ENCODE data around the gene PLPPR1. TPM values are rescaled to one million over a fixed set of nuclear protein-coding genes. Genes with fewer than 3 reads are reported as not detected.

Gene PLPPR1
- total RNA-seq, 6 experiments from 2014 or later = 1.4 to 5.4 (median 1.8) TPM

- Histone ChIP-seq H3K4me1 (peaks cover 0 to 18% (median 4%) of the 10 kb centered on the region in 4 donors), H3K4me3 (peak overlapping the region; percentile 60 to 71 (median 69)), H3K27me3 (no peaks in the 10 kb centered on the region), H3K27ac (peak overlapping the region in 2 of 3 donors; percentile 75 to 87), H3K9me3 (no peaks in the 10 kb centered on the region), H3K36me3 (no peaks in the 10 kb centered on the region)
- 3% methylated on average over 26 of the region's 38 CpGs for WGBS (ENCODE audit: insufficient coverage, low coverage, low lambda C conversion rate, missing lambda C conversion rate)
- ATAC-seq (peak; percentile 2 to 5 (median 3)), DNase-seq (peak in 2 of 3 donors; percentile 17 to 37)
- intact Hi-C loops (cut with DNase I) = no loop called here
- TF ChIP-seq, protein P1, sequence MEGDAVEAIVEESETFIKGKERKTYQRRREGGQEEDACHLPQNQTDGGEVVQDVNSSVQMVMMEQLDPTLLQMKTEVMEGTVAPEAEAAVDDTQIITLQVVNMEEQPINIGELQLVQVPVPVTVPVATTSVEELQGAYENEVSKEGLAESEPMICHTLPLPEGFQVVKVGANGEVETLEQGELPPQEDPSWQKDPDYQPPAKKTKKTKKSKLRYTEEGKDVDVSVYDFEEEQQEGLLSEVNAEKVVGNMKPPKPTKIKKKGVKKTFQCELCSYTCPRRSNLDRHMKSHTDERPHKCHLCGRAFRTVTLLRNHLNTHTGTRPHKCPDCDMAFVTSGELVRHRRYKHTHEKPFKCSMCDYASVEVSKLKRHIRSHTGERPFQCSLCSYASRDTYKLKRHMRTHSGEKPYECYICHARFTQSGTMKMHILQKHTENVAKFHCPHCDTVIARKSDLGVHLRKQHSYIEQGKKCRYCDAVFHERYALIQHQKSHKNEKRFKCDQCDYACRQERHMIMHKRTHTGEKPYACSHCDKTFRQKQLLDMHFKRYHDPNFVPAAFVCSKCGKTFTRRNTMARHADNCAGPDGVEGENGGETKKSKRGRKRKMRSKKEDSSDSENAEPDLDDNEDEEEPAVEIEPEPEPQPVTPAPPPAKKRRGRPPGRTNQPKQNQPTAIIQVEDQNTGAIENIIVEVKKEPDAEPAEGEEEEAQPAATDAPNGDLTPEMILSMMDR (IDR thresholded peaks at IDR 0.05) = no peak
- TF ChIP-seq POLR2A (IDR thresholded peaks at IDR 0.05) = no peak
Measured at GRCh38 chr9:101029315-101030085, 973 bp downstream of the PLPPR1 start.

DNA sequence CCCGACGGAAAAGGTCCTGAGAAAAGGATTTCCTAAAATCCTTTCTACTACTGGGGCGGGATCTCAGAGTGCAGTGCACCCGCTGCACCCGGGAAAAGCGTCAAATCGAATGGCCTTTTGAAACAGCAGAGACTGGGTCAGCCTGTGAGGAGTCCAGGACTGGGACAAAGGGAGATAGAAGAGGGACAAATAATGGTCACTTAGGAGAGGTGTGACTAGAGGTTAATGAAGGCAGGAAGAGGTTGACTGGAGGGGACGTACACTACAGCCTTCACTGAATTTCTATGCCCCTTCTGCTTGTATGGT, 1.5 kb downstream of the PLPPR1 start:
- WGBS (ENCODE audit: insufficient coverage, low coverage, low lambda C conversion rate, missing lambda C conversion rate) = 3% methylated on average over 7 of the region's 8 CpGs
- intact Hi-C loops (cut with DNase I) = no loop called here
- ATAC-seq = no peak

GRCh38 chr9:101032426-101032825, 3.9 kb downstream of the PLPPR1 start:
- Histone ChIP-seq H3K27ac (no peak overlapping the region), H3K4me3 (no peak overlapping the region), H3K27me3 (no peaks in the 10 kb centered on the region), H3K9me3 (no peaks in the 10 kb centered on the region), H3K36me3 (no peaks in the 10 kb centered on the region), H3K4me1 (peaks cover 0 to 10% (median 3%) of the 10 kb centered on the region in 4 donors)
- WGBS (ENCODE audit: insufficient coverage, low coverage, low lambda C conversion rate, missing lambda C conversion rate) = 86% methylated on average over 1 of the region's 1 CpG
- DNase-seq (no peak), ATAC-seq (no peak)
- intact Hi-C loops (cut with DNase I) = no loop called here
- TF ChIP-seq, protein P1 (IDR thresholded peaks at IDR 0.05) = no peak
- no peak for TF ChIP-seq POLR2A (IDR thresholded peaks at IDR 0.05)

More for the DNA sequence above, 1.5 kb downstream of the PLPPR1 start:
- no peak for DNase-seq
- H3K9me3 ChIP-seq = no peaks in the 10 kb centered on the region
- peaks cover 0 to 18% (median 4%) of the 10 kb centered on the region in 4 donors for H3K4me1 ChIP-seq
- no peaks in the 10 kb centered on the region for H3K27me3 ChIP-seq
- TF ChIP-seq, protein P1 (IDR thresholded peaks at IDR 0.05) = no peak
- TF ChIP-seq POLR2A (IDR thresholded peaks at IDR 0.05) = no peak
- no peaks in the 10 kb centered on the region for H3K36me3 ChIP-seq
- no peak overlapping the region for H3K27ac ChIP-seq
- H3K4me3 ChIP-seq = peak overlapping the region in 2 of 3 donors; percentile 69 to 71

DNA sequence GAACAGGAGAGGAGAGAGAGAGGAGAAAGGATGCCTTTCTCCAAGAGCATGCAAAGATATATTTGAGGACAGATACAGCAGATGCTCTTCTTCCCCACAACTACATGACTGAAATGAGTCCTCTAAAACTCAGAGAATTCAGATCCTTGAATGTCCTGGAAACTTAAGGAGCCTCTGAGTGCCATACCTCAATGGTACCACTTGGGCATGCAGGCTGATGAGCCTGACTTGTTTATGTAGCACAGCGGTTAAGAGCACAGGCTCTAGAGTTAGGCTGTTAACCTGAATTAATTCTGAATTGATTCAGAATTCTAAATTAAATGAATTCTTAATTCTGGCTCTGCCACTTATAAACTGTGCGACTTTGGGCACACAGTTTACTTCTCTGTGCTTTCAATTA, 5.7 kb downstream of the PLPPR1 start:
- Histone ChIP-seq H3K27me3 (no peaks in the 10 kb centered on the region), H3K4me1 (peaks cover 0 to 8% (median 0%) of the 10 kb centered on the region in 4 donors), H3K9me3 (no peaks in the 10 kb centered on the region), H3K36me3 (no peaks in the 10 kb centered on the region), H3K4me3 (no peak overlapping the region), H3K27ac (no peak overlapping the region)
- 52% methylated on average over 2 of the region's 2 CpGs for WGBS (ENCODE audit: insufficient coverage, low coverage, low lambda C conversion rate, missing lambda C conversion rate)
- ATAC-seq (no peak), DNase-seq (no peak)
- TF ChIP-seq, protein P1 (IDR thresholded peaks at IDR 0.05) = no peak
- no peak for TF ChIP-seq POLR2A (IDR thresholded peaks at IDR 0.05)
- intact Hi-C loops (cut with DNase I) = no loop called here
